NCI-H2081 treated with DMSO at 0.1 percent for 48 hours (cell line): ENCODE results near the gene PHLDB1.
"Not testable (repeated sequence)": the region's sequence is repeated elsewhere in the genome, so short reads cannot be mapped to it uniquely, and the experiment has no call there.

Source experiments
- DNase-seq: peaks from one replicate; lab custom pipeline; 2025; lab: John Stamatoyannopoulos, UW

PHLDB1 gene

GRCh38 chr11:118607401-118608359 lies at the start of gene PHLDB1:
TSS of gene PHLDB1 (plus strand) at chr11:118607615. CDS start at chr11:118613837, 6,222 bp downstream.
- no peak for DNase-seq

DNA sequence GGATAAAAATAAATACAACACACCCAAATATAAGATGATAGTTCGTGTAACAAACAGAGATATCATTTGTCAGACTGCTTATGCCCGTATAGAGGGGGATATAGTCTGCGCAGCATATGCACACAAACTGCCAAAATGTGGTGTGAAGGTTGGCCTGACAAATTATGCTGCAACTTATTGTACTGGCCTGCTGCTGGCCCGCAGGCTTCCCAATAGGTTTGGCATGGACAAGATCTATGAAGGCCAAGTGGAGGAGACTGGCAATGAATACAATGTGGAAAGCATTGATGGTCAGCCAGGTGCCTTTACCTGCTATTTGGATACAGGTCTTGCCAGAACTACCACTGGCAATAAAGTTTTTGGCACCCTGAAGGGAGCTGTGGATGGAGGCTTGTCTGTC lies 46.6 kb upstream of the PHLDB1 start:
- no peak for DNase-seq

DNA sequence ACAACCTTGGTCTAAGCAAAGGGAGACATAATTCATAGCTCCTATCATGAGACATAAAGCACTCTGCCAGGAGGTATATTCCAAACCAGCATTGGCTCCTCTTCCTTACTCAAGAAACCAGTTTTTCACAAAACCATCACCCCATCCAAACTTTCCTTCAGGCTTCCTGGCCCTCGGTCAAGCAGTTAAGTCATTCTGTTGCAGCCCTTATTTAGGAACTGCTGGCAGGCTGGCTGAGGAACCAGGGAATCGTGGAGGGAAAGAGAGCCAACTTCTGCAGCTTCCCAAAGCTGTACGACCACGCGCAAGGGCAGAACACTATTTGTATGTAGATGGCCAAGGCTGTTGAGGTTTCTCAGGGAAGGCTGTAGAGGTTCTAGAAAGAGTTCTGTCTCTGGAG lies 42.4 kb upstream of the PHLDB1 start:
- DNase-seq: no peak

DNA sequence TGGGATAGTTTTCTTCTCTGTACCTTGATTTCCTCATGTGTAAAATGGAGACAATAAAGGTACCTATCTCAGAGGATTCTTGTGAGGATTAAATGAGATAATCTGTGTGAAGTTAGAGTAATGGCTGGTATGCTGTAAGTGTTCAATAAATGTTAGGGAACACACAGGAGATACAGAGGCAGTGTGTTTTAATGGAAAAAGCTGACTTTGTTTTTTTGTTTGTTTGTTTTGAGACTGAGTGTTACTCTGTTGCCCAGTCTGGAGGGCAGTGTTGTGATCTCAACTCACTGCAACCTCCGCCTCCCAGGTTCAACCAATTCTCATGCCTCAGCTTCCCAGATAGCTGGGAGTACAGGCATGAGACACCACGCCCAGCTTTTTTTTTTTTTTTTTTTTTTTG lies 37.7 kb upstream of the PHLDB1 start:
- no peak for DNase-seq

DNA sequence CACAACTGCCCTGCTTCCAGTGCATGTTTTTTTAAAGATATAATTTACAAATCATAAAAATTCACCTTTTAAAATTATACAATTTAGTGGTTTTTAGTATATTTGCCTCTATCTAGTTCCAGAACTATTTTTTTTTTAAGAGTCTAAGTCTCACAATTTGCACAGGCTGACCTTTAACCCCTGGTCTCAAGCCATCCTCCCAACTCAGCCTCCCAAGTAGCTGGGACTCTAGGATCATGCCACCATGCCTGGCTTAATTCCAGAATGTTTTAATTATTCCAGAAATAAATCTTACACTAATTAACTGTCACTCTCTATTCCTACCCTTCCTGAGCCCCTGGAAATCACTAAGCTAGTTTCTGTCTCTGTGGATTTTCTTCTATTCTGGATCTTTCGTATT lies 36.6 kb upstream of the PHLDB1 start:
- no peak for DNase-seq

GRCh38 chr11:118571701-118572060 lies 35.7 kb upstream of the PHLDB1 start:
- not testable (repeated sequence) for DNase-seq

- DNase-seq: no peak
These were observed 35.1 kb upstream of the PHLDB1 start, which contains the start of gene ARCN1 for GRCh38 chr11:118572061-118572980. TSS of gene ARCN1 (plus strand) at chr11:118572409. CDS start at chr11:118572548, 139 bp downstream.

GRCh38 chr11:118572981-118573550 lies 34.3 kb upstream of the PHLDB1 start:
- DNase-seq: no peak

GRCh38 chr11:118574636-118575035 lies 32.8 kb upstream of the PHLDB1 start:
- no peak for DNase-seq

DNA sequence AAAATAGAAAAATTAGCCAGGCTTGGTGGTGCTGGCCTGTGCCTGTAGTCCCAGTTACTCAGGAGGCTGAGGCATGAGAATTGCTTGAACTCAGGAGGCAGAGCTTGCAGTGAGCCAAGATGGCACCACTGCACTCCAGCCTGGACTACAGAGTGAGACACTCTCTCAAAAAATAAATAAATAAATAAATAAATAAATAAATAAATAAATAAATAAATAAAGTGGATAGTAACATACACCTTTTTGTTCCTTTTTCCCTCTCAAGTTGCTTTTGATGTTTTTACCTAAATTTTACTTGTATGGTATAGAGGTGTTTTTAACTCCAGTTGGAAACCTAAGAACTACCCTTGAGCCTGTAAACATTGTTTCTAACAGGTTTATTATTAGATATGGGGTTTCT lies 29.4 kb upstream of the PHLDB1 start:
- not testable (repeated sequence) for DNase-seq

DNA sequence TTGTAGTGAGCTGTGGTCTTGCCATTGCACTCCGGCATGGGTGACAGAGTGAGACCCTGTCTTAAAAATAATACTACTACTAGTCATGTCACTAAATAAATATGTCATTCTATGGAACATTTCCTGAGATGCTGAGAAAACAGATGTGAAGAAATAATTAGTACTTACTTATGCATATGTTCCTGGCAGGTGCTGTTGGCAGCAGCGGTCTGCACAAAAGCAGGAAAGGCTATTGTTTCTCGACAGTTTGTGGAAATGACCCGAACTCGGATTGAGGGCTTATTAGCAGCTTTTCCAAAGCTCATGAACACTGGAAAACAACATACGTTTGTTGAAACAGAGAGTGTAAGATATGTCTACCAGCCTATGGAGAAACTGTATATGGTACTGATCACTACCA lies 26.4 kb upstream of the PHLDB1 start:
- peak; percentile 56 for DNase-seq

GRCh38 chr11:118587952-118588351 lies 19.5 kb upstream of the PHLDB1 start:
- DNase-seq: no peak

- DNase-seq: no peak
These were observed 14.6 kb upstream of the PHLDB1 start for GRCh38 chr11:118592616-118593367.

DNA sequence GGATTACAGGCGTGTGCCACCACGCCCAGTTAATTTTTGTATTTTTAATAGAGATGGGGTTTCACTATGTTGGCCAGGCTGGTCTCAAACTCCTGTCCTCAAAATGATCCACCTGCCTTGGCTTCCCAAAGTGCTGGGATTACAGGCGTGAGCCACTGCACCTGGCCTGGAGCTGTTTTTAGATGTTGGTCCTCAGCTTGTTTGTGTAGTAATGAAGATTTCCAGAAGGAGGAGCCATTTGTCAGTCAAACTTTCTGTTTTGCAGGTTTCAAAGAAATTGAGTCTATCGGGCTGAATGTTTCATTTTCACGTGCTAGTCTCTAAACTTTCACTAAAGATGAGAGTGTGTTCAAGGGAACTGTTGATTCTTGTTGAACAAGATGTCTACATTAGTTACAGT lies 12.4 kb upstream of the PHLDB1 start:
- not testable (repeated sequence) for DNase-seq

- DNase-seq: no peak
These were observed 10.9 kb upstream of the PHLDB1 start for GRCh38 chr11:118596224-118597146.

DNA sequence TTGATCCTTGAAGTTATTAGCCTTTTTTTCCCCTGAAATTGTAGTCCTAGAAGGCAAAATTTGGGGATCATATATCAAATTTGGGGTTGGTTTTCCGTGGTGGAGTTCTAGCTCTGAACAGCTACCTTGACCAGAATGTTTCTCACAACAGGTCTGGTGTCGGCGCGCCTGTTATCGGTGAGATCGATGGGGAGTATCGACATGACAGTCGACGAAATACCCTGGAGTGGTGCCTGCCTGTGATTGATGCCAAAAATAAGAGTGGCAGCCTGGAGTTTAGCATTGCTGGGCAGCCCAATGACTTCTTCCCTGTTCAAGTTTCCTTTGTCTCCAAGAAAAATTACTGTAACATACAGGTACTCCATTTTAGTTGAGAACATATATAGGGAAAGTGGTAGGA lies 9.9 kb upstream of the PHLDB1 start:
- DNase-seq: no peak

- no peak for DNase-seq
These were observed 5.1 kb upstream of the PHLDB1 start for GRCh38 chr11:118602331-118602730.

DNA sequence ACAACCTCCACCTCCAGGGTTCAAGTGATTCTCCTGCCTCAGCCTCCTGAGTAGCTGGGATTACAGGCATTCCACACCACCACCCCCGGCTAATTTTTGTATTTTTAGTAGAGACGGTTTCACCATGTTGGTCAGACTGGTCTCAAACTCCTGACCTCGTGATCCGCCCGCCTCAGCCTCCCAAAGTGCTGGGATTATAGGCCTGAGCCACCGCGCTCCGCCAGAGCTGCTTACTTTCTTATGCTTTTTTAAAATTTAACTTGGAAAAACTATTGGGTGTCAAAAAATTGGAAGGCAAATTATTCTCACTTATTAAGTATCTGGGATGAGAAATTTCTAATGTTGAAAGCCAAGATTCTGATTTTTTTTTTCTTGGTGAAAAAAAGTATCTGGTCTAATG lies 3.7 kb upstream of the PHLDB1 start:
- not testable (repeated sequence) for DNase-seq

DNA sequence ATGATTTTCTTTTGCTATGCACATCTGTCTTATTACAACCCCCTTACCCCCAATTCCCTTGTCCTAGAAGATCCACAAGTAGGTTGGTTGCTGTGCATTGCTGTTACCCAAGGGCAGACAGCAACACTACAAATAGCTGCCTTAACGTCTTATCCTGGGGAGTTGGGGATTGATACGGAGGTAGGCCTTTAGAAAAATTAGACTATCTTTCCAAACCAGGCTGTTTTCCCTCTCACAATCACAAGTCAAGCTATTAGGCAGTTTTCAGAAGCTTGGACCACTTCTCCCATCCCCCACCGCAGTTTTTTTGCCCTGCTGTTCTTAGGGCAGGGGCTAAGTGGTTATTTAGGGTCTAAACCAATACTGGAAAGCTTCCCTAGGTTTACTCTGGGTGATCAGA lies 2.8 kb upstream of the PHLDB1 start:
- no peak for DNase-seq

DNA sequence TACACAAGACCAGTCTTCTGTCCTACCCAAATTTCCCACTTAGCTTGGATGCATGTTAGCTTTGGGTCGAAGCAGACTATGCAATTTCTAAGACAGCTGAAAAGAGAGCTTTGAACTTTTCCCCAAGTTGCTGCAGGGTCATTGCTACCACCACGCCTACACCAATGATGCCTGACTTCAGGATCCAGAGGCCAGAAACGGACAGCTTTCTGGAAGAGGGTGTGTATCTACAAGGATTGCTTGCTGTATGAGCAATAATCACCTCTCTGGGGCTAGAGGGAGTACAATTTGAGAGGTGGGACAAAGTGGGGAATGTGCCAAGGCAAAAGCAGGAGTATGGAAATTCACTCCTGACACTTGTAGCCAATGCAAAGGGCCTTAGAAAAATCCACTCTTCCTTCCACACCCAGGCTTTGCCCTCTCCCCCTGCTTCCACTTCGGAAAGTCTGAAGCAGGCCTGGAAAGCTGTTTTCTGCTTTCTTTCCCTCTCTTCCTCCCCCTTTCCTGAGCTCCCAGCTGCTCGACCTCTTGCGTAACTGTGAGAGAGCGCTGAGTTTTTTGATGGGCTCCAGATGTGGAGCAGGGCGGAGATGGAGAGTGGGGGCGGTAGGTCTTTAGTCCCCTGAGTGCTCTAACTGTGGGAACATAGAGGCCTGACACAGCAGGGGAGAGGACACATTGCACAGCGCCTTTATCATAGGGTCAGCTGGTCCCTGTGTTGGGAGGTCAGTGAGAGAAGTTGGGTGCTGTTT lies 2.1 kb upstream of the PHLDB1 start:
- DNase-seq: no peak
